Endothelial cell of umbilical vein (primary cell): ENCODE results near the gene SLC22A3. TPM values are rescaled to one million over a fixed set of nuclear protein-coding genes. Genes with fewer than 3 reads are reported as not detected.
"Not testable (repeated sequence)": the region's sequence is repeated elsewhere in the genome, so short reads cannot be mapped to it uniquely, and the experiment has no call there.

Experiments
- BruUV-seq: library from RNA; stranded (reverse); fragments of 400-500 nt; replicated peaks from 2 replicates; lab custom pipeline; 2021; lab: Mats Ljungman, UMichigan
- CTCF ChIA-PET: fragments of 300-600, 350-600 bp; sonication (Branson Sonifier 250); formaldehyde crosslinking; loops from one replicate; lab custom pipeline; 2021; ENCODE audit warnings: antibody characterized with exemption, inconsistent platforms; lab: Charles Lee
- POLR2A ChIA-PET: fragments of 300-600, 350-600 bp; sonication (Branson Sonifier 250); formaldehyde crosslinking; loops from one replicate; lab custom pipeline; 2021; ENCODE audit warnings: antibody characterized with exemption, inconsistent platforms; lab: Charles Lee
- DNase-seq: peaks from one replicate; pipeline ENCODE4 v3.0.0-alpha.2; 2011; ENCODE audit warnings: low read depth, low spot score
- FAIRE-seq: peaks from 2 replicates; lab custom pipeline; 2011; peaks lifted over from hg19 to GRCh38; lab: Jason Lieb, UNC
- H2AFZ ChIP-seq: 2 replicates; pipeline ENCODE4 v1.6.0; 2012; ENCODE audit warnings: low read depth, low read length, control low read depth, inconsistent platforms
- H3K27ac ChIP-seq: 2 replicates; pipeline ENCODE4 v1.5.1; 2011; ENCODE audit warnings: low read depth, mild to moderate bottlenecking, control low read depth, low read length, moderate library complexity; ENCODE audit not compliant: insufficient read depth
- H3K27me3 ChIP-seq, 2 experiments: 2 replicates each; pipeline versions ENCODE4 v1.6.0 to v1.6.1; 2011; ENCODE audit warnings: low read length in 2 of 2, mixed read lengths in 1 of 2; ENCODE audit not compliant: control insufficient read depth in 2 of 2, insufficient read depth in 2 of 2
- H3K36me3 ChIP-seq, 2 experiments: 2 replicates in 1 of 2; 3 replicates in 1 of 2; pipeline ENCODE4 v1.5.1; 2011; ENCODE audit warnings: low read length in 2 of 2, mild to moderate bottlenecking in 1 of 2, moderate library complexity in 1 of 2; ENCODE audit not compliant: control insufficient read depth in 2 of 2, insufficient read depth in 2 of 2; ENCODE audit errors: extremely low read depth in 1 of 2
- H3K4me1 ChIP-seq: 3 replicates; pipeline ENCODE4 v1.5.1; 2011; ENCODE audit warnings: mild to moderate bottlenecking, low read length; ENCODE audit not compliant: control insufficient read depth, insufficient read depth; ENCODE audit errors: extremely low read depth
- H3K4me2 ChIP-seq: 2 replicates; pipeline ENCODE4 v1.6.1; 2011; ENCODE audit warnings: low read length, control low read depth, mixed read lengths; ENCODE audit not compliant: insufficient read depth
- H3K4me3 ChIP-seq, 3 experiments: fragments of 200-600 bp in 1 of 3; sonication (generic), shearing (Covaris generic) in 1 of 3; replicated peaks in 1 of 3; 2 replicates each; pipeline ENCODE4 v1.5.1; 2011 to 2016; ENCODE audit warnings: control low read depth in 3 of 3, low read length in 3 of 3, mild to moderate bottlenecking in 2 of 3, inconsistent platforms in 1 of 3, low read depth in 1 of 3, moderate library complexity in 1 of 3; ENCODE audit not compliant: insufficient read depth in 1 of 3
- H3K79me2 ChIP-seq: 2 replicates; pipeline ENCODE4 v1.6.0; 2012; ENCODE audit warnings: low read length, inconsistent platforms; ENCODE audit not compliant: control insufficient read depth, insufficient read depth
- H3K9ac ChIP-seq: replicated peaks from 2 replicates; pipeline ENCODE3; 2011; ENCODE audit warnings: low read length, control low read depth; ENCODE audit not compliant: insufficient read depth; ENCODE audit errors: extremely low read depth
- H3K9me1 ChIP-seq: replicated peaks from 3 replicates; pipeline ENCODE4 v1.6.0; 2011; ENCODE audit warnings: mild to moderate bottlenecking, low read length; ENCODE audit not compliant: control insufficient read depth, insufficient read depth; ENCODE audit errors: extremely low read depth
- H3K9me3 ChIP-seq: replicated peaks from 2 replicates; pipeline ENCODE4 v1.5.1; 2012; ENCODE audit warnings: low read length, inconsistent platforms; ENCODE audit not compliant: control insufficient read depth, insufficient read depth
- H4K20me1 ChIP-seq: replicated peaks from 2 replicates; pipeline ENCODE3; 2011; ENCODE audit warnings: mild to moderate bottlenecking, low read length; ENCODE audit not compliant: control insufficient read depth, insufficient read depth; ENCODE audit errors: extremely low read depth
- EZH2 ChIP-seq: IDR thresholded peaks from 2 replicates; pipeline ENCODE4 v1.6.1; 2012; ENCODE audit warnings: borderline replicate concordance, low read depth, mild to moderate bottlenecking, moderate library complexity, low read length, inconsistent platforms; ENCODE audit not compliant: severe bottlenecking
- FOS ChIP-seq: IDR thresholded peaks from 2 replicates; pipeline ENCODE4 v1.6.1; 2011; ENCODE audit warnings: mild to moderate bottlenecking, low read length, moderate library complexity, borderline replicate concordance; ENCODE audit not compliant: insufficient read depth
- GATA2 ChIP-seq: IDR thresholded peaks from 2 replicates; pipeline ENCODE4 v1.7.0; 2011; ENCODE audit warnings: low read depth, mild to moderate bottlenecking, moderate library complexity, mixed read lengths, low read length; ENCODE audit not compliant: insufficient read length, insufficient read depth
- JUN ChIP-seq: IDR thresholded peaks from 2 replicates; pipeline ENCODE4 v1.6.1; 2011; ENCODE audit warnings: borderline replicate concordance, low read depth; ENCODE audit not compliant: insufficient read length, insufficient read depth
- MYC ChIP-seq: IDR thresholded peaks from one replicate; pipeline ENCODE4 v1.6.1; 2011; ENCODE audit warnings: mild to moderate bottlenecking, low read depth, low read length
- POLR2A ChIP-seq: IDR thresholded peaks from 2 replicates; pipeline ENCODE4 v1.6.1; 2012; ENCODE audit warnings: low read depth, mild to moderate bottlenecking, control low read depth, low read length
- POLR2AphosphoS5 ChIP-seq: IDR thresholded peaks from 2 replicates; pipeline ENCODE4 v1.6.1; 2012; ENCODE audit warnings: low read depth, mild to moderate bottlenecking, control low read depth, low read length, moderate library complexity; ENCODE audit not compliant: insufficient read depth
- dilution Hi-C: fragments of 300-500 bp; cut with MboI; formaldehyde crosslinking; loops from one replicate; pipeline ENCODE4 v1.15.0; 2019; ENCODE audit warnings: low sequenced_read_pairs; ENCODE audit not compliant: extremely low pct_ligation_motif_present
- intact Hi-C: fragments of 100-400 bp; cut with micrococcal nuclease; formaldehyde crosslinking; loops from one replicate; pipeline ENCODE4 v1.10.0; 2022
- polyA plus RNA-seq, 4 experiments: library from polyadenylated mRNA; depleted of rRNA in 3 of 4; stranded (reverse) in 3 of 4; unstranded in 1 of 4; fragments of >200 nt; gene quantifications; 2 replicates each; pipeline versions ENCODE4 v1.2.1 to v1.2.3, GENCODE V29; 2011 to 2012; ENCODE audit warnings: missing spikeins in 1 of 4
- total RNA-seq: library from RNA; stranded (reverse); gene quantifications from 2 replicates; pipeline ENCODE4 v1.2.3, GENCODE V29; 2021
- TF ChIP-seq, protein P1 (sequence below), 2 donors: IDR thresholded peaks; 1 replicate in 1 of 2; 2 replicates in 1 of 2; pipeline ENCODE4 v1.5.1; 2011; ENCODE audit warnings: low read length in 2 of 2, mild to moderate bottlenecking in 2 of 2, moderate library complexity in 2 of 2, control low read depth in 1 of 2, inconsistent platforms in 1 of 2, low read depth in 1 of 2; ENCODE audit not compliant: insufficient read depth in 1 of 2; ENCODE audit errors: extremely low read depth in 1 of 2
- TF ChIP-seq, protein P2 (sequence below): IDR thresholded peaks from 2 replicates; pipeline ENCODE4 v1.6.1; 2011; ENCODE audit not compliant: insufficient read depth, insufficient read length

Gene SLC22A3
- total and polyA plus RNA-seq, 2 donors (not counting 3 experiments of a cell fraction or from before 2014, with no cell fraction given) = not detected

DNA sequence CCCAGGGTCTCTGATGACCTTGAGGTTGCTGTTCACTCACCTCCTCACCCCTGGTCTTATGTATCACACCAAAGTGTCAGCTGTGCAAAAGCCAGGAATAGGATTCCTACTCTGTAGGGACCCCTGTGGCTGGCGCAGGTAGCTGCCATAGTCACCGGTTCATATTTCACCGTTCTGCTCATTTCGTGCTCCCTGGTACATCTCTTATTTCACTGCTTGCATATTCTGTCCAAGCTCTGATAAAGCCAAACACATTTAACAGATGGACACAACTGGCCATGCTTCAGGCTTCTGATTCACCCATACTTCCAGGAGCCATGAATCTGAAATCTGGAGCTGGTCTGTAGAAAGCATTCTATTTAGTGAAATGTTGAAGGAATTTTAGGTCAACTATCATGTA is 20.5 kb downstream of the SLC22A3 start:
- dilution Hi-C loops (no loop called here), intact Hi-C loops (no loop called here)
- DNase-seq = no peak
- ChIA-PET CTCF (no interaction called here), POLR2A (no interaction called here)
- BruUV-seq = no TSS peak
- Histone ChIP-seq H3K4me3 (no peak overlapping the region), H2AFZ (no peak overlapping the region), H3K9ac (no peak overlapping the region), H3K27ac (no peak overlapping the region), H3K27me3 (no peaks in the 10 kb centered on the region), H3K9me3 (peaks cover 2% of the 10 kb centered on the region), H3K36me3 (no peaks in the 10 kb centered on the region), H3K4me1 (no peaks in the 10 kb centered on the region), H3K4me2 (no peak overlapping the region), H3K79me2 (no peaks in the 10 kb centered on the region), H4K20me1 (no peaks in the 10 kb centered on the region), H3K9me1 (no peaks in the 10 kb centered on the region)
- no peak for TF ChIP-seq GATA2
- TF ChIP-seq, protein P1, sequence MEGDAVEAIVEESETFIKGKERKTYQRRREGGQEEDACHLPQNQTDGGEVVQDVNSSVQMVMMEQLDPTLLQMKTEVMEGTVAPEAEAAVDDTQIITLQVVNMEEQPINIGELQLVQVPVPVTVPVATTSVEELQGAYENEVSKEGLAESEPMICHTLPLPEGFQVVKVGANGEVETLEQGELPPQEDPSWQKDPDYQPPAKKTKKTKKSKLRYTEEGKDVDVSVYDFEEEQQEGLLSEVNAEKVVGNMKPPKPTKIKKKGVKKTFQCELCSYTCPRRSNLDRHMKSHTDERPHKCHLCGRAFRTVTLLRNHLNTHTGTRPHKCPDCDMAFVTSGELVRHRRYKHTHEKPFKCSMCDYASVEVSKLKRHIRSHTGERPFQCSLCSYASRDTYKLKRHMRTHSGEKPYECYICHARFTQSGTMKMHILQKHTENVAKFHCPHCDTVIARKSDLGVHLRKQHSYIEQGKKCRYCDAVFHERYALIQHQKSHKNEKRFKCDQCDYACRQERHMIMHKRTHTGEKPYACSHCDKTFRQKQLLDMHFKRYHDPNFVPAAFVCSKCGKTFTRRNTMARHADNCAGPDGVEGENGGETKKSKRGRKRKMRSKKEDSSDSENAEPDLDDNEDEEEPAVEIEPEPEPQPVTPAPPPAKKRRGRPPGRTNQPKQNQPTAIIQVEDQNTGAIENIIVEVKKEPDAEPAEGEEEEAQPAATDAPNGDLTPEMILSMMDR (IDR thresholded peaks at IDR 0.05; ENCODE audit: extremely low read depth in 1 of 2, insufficient read depth in 1 of 2, low read depth in 1 of 2, low read length in 2 of 2) = no peak
- TF ChIP-seq POLR2AphosphoS5 = no peak
- no peak for TF ChIP-seq MYC
- TF ChIP-seq POLR2A = no peak
- no peak for TF ChIP-seq FOS
- TF ChIP-seq, protein P2, sequence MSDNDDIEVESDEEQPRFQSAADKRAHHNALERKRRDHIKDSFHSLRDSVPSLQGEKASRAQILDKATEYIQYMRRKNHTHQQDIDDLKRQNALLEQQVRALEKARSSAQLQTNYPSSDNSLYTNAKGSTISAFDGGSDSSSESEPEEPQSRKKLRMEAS = no peak
- no peak for TF ChIP-seq JUN
- TF ChIP-seq EZH2 = no peak
- no peak for FAIRE-seq

DNA sequence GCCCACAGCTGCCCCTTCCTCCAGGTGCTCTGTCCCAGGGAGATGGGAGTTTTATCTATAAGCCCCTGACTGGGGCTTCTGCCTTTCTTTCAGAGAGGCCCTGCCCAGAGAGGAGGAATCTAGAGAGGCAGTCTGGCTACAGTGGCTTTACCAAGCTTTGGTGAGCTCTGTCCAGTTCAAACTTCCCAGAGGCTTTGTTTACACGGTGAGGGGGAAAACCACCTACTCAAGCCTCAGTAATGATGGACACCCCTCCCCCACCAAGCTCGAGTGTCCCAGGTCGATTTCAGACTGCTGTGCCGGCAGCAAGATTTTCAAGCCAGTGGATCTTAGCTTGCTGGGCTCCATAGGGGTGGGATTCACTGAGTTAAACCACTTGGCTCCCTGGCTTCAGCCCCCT is 25.4 kb downstream of the SLC22A3 start:
- CTCF ChIA-PET = not testable (repeated sequence)

More for the DNA sequence above, 25.4 kb downstream of the SLC22A3 start:
- H3K9ac ChIP-seq, FAIRE-seq, H2AFZ ChIP-seq, H3K79me2 ChIP-seq, H4K20me1 ChIP-seq, BruUV-seq, POLR2A ChIA-PET, H3K27me3 ChIP-seq, H3K27ac ChIP-seq, H3K4me2 ChIP-seq, H3K4me1 ChIP-seq, H3K9me1 ChIP-seq, H3K4me3 ChIP-seq, DNase-seq, H3K36me3 ChIP-seq, intact Hi-C loops, H3K9me3 ChIP-seq, dilution Hi-C loops: not testable (repeated sequence)
